OCI-LY7 (cell line): ENCODE measurements around the gene CCL27. TPM values are rescaled to one million over a fixed set of nuclear protein-coding genes. Genes with fewer than 3 reads are reported as not detected.

Experiments used
- BruUV-seq: library from RNA; stranded (reverse); fragments of 400-500 nt; replicated peaks from 2 replicates; lab custom pipeline; 2021; lab: Mats Ljungman, UMichigan
- CTCF ChIA-PET: fragments of 300-600 bp; sonication (Branson Sonifier 250); formaldehyde crosslinking; loops from one replicate; lab custom pipeline; 2022; ENCODE audit warnings: antibody characterized with exemption; ENCODE audit not compliant: unreplicated experiment; lab: Charles Lee
- POLR2A ChIA-PET: fragments of 300-600 bp; sonication (Branson Sonifier 250); formaldehyde crosslinking; loops from one replicate; lab custom pipeline; 2022; ENCODE audit warnings: antibody characterized with exemption; lab: Charles Lee
- DNase-seq: peaks from one replicate; pipeline ENCODE4 v3.0.0-alpha.2; 2015; ENCODE audit warnings: low spot score
- H2AFZ ChIP-seq: fragments of 200-600 bp; sonication (generic), shearing (Covaris generic); 2 replicates; pipeline ENCODE4 v1.6.1; 2014; ENCODE audit warnings: mild to moderate bottlenecking, antibody characterized with exemption, low read length, moderate library complexity
- H3K27ac ChIP-seq: fragments of 200-600 bp; sonication (generic); 2 replicates; pipeline ENCODE4 v1.5.1; 2014; ENCODE audit warnings: mixed run types, low read depth, mild to moderate bottlenecking, moderate library complexity, low read length, inconsistent platforms; ENCODE audit not compliant: poor library complexity, severe bottlenecking
- H3K36me3 ChIP-seq: fragments of 200-600 bp; sonication (generic); 2 replicates; pipeline ENCODE4 v1.6.1; 2014; ENCODE audit warnings: mild to moderate bottlenecking, antibody characterized with exemption, low read length, moderate library complexity, mixed read lengths; ENCODE audit not compliant: insufficient read depth
- H3K4me1 ChIP-seq: fragments of 200-600 bp; sonication (generic); 2 replicates; pipeline ENCODE4 v1.5.1; 2014; ENCODE audit warnings: mild to moderate bottlenecking, low read length; ENCODE audit not compliant: insufficient read depth, poor library complexity, severe bottlenecking
- H3K4me2 ChIP-seq: fragments of 200-600 bp; sonication (generic); 2 replicates; pipeline ENCODE4 v1.6.1; 2014; ENCODE audit warnings: mild to moderate bottlenecking, low read length
- H3K4me3 ChIP-seq: fragments of 200-600 bp; sonication (generic); 2 replicates; pipeline ENCODE4 v1.5.1; 2014; ENCODE audit warnings: mild to moderate bottlenecking, low read depth, low read length; ENCODE audit not compliant: poor library complexity, severe bottlenecking
- H3K79me2 ChIP-seq: fragments of 200-600 bp; sonication (generic); 2 replicates; pipeline ENCODE4 v1.6.1; 2016; ENCODE audit warnings: low read depth, mild to moderate bottlenecking, low read length, moderate library complexity, mixed read lengths; ENCODE audit not compliant: insufficient read depth
- H3K9me2 ChIP-seq: fragments of 200-600 bp; sonication (generic); 2 replicates; pipeline ENCODE4 v1.6.1; 2016; ENCODE audit warnings: mild to moderate bottlenecking, low read length, mixed read lengths; ENCODE audit not compliant: insufficient read depth
- H3K9me3 ChIP-seq: fragments of 200-600 bp; sonication (generic); 2 replicates; pipeline ENCODE4 v1.6.1; 2014; ENCODE audit warnings: mild to moderate bottlenecking, mixed run types, low read length, mixed read lengths
- H4K20me1 ChIP-seq: fragments of 200-600 bp; sonication (generic); 2 replicates; pipeline ENCODE4 v1.6.1; 2014; ENCODE audit warnings: mild to moderate bottlenecking, antibody characterized with exemption, low read length, moderate library complexity, mixed read lengths; ENCODE audit not compliant: insufficient read depth
- CTCF ChIP-seq: fragments of 200-600 bp; sonication (generic); conservative IDR thresholded peaks from 2 replicates; pipeline ENCODE4 v1.5.1; 2014; ENCODE audit warnings: mild to moderate bottlenecking, antibody characterized with exemption, low read length, moderate library complexity, mixed read lengths
- EZH2phosphoT487 ChIP-seq: fragments of 200-600 bp; sonication (generic); IDR thresholded peaks from 2 replicates; pipeline ENCODE4 v1.6.1; 2018; ENCODE audit warnings: low read depth, borderline replicate concordance, mild to moderate bottlenecking, mixed run types, antibody characterized with exemption, low read length, moderate library complexity, mixed read lengths
- intact Hi-C: fragments of 100-400 bp; cut with micrococcal nuclease; formaldehyde crosslinking; loops from one replicate; pipeline ENCODE4 v1.10.0; 2022; ENCODE audit not compliant: unreplicated experiment
- total RNA-seq, 2 experiments: library from RNA; depleted of rRNA in 1 of 2; stranded (reverse); fragments of >200 nt in 1 of 2; shearing (Covaris generic) in 1 of 2; gene quantifications; 2 replicates each; pipeline ENCODE4 v1.2.3, GENCODE V29; 2014 to 2022

Gene CCL27
- total RNA-seq, 2 experiments from 2014 or later = 0.42 TPM; not detected in 1

GRCh38 chr9:34625186-34625486 lies 37.3 kb downstream of the CCL27 start:
- intact Hi-C loops = no loop called here
- TF ChIP-seq CTCF (no peak), EZH2phosphoT487 (no peak)
- BruUV-seq = no TSS peak
- DNase-seq = no peak
- Histone ChIP-seq H3K4me3 (no peak overlapping the region), H3K36me3 (no peaks in the 10 kb centered on the region), H3K4me1 (peaks cover 6% of the 10 kb centered on the region), H2AFZ (no peak overlapping the region), H3K27ac (no peak overlapping the region), H3K79me2 (no peaks in the 10 kb centered on the region), H4K20me1 (no peaks in the 10 kb centered on the region), H3K4me2 (no peak overlapping the region), H3K9me3 (no peaks in the 10 kb centered on the region), H3K9me2 (no peaks in the 10 kb centered on the region)
- CTCF ChIA-PET = no interaction called here
- POLR2A ChIA-PET = interaction anchor here (0.8 kb wide), 1 partner anchor 13 kb away, joined by 3 read pairs; no protein-coding TSS in a partner anchor

GRCh38 chr9:34624475-34625185 lies 37.8 kb downstream of the CCL27 start:
- Histone ChIP-seq H3K9me2 (no peaks in the 10 kb centered on the region), H3K4me3 (no peak overlapping the region), H3K4me1 (peaks cover 8% of the 10 kb centered on the region), H2AFZ (no peak overlapping the region), H3K9me3 (no peaks in the 10 kb centered on the region), H3K36me3 (no peaks in the 10 kb centered on the region), H3K79me2 (no peaks in the 10 kb centered on the region), H3K27ac (no peak overlapping the region), H3K4me2 (no peak overlapping the region), H4K20me1 (no peaks in the 10 kb centered on the region)
- no peak for DNase-seq
- BruUV-seq = no TSS peak
- ChIA-PET CTCF (no interaction called here), POLR2A (interaction anchor here (0.8 kb wide), 1 partner anchor 14 kb away, joined by 3 read pairs; no protein-coding TSS in a partner anchor)
- TF ChIP-seq EZH2phosphoT487 (no peak), CTCF (no peak)
- intact Hi-C loops = no loop called here
